OCI-LY3 (cell line): ENCODE data around the gene TBC1D4.

Source experiments
- CTCF ChIP-seq: fragments of 200-600, 300-600 bp; sonication (generic); IDR thresholded peaks from 2 replicates; pipeline ENCODE4 v1.5.1; 2014; ENCODE audit warnings: antibody characterized with exemption, low read length, low read depth
- EZH2phosphoT487 ChIP-seq: fragments of 200-600 bp; shearing (Covaris generic); IDR thresholded peaks from 2 replicates; pipeline ENCODE4 v1.6.1; 2018; ENCODE audit warnings: antibody characterized with exemption, mixed run types, low read depth

GRCh38 chr13:75258159-75258782 lies 223.7 kb downstream of the TBC1D4 start:
- TF ChIP-seq CTCF (peak; percentile 77), EZH2phosphoT487 (no peak)
